AG04450 (cell line): ENCODE data around the gene SPNS2. TPM values are rescaled to one million over a fixed set of nuclear protein-coding genes. Genes with fewer than 3 reads are reported as not detected.

ENCODE experiments used
- CTCF ChIA-PET: fragments of 300-600, 350-600 bp; formaldehyde crosslinking; extraction: SDS; loops from one replicate; lab custom pipeline; 2022; ENCODE audit warnings: antibody characterized with exemption, inconsistent platforms; lab: Charles Lee
- POLR2A ChIA-PET: fragments of 350-600 bp; formaldehyde crosslinking; extraction: SDS; loops from one replicate; lab custom pipeline; 2021; ENCODE audit warnings: antibody characterized with exemption, inconsistent platforms; lab: Yijun Ruan, JAX
- DNase-seq: peaks from one replicate; pipeline ENCODE4 v3.0.0-alpha.2; 2011; ENCODE audit warnings: low read depth, low spot score
- H3K27ac ChIP-seq: one replicate; pipeline ENCODE4 v1.5.1; 2012; ENCODE audit warnings: low read depth, low read length, control low read depth
- H3K27me3 ChIP-seq: one replicate; pipeline ENCODE4 v1.6.0; 2012; ENCODE audit warnings: low read length; ENCODE audit not compliant: control insufficient read depth, insufficient read depth
- H3K4me3 ChIP-seq: 2 replicates; pipeline ENCODE4 v1.5.1; 2011; ENCODE audit warnings: mild to moderate bottlenecking, low read depth, low read length, control low read depth
- H3K9me3 ChIP-seq: 2 replicates; pipeline ENCODE4 v1.5.1; 2012; ENCODE audit warnings: low read length; ENCODE audit not compliant: control insufficient read depth, insufficient read depth
- polyA plus RNA-seq: library from polyadenylated mRNA; depleted of rRNA; stranded (reverse); fragments of >200 nt; gene quantifications from 2 replicates; pipeline ENCODE4 v1.2.3, GENCODE V29; 2011
- TF ChIP-seq, protein P1 (sequence below): IDR thresholded peaks from 2 replicates; pipeline ENCODE4 v1.5.1; 2011; ENCODE audit warnings: low read depth, low read length, control low read depth, inconsistent platforms

The SPNS2 gene
- polyA plus RNA-seq, 1 experiment = not detected

DNA sequence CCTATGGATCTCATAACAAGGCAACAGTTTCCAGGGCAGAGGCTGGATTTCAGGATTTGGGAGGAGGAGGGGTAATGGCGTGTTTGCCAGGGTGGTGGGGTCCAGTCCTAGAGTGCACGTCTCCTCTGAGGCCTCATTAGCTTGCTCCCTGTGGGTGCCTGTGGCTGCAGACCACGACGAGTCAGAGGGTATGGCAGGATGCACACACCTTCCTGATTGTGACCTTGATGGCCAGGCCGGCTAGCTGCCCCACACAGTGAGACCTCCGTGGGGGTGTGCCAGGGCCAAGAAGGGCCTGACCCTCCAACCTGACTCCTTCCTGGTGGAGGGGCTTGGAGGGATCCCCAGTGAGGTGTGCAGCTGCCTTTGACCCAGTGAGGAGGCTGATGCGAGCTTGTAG lies 81.6 kb downstream of the SPNS2 start:
- ChIA-PET POLR2A (no interaction called here), CTCF (interaction anchor here (3.6 kb wide), 1 partner anchor 14 kb away, joined by 12 read pairs; no protein-coding TSS in a partner anchor)
- Histone ChIP-seq H3K9me3 (no peaks in the 10 kb centered on the region), H3K27me3 (peaks cover 62% of the 10 kb centered on the region), H3K4me3 (no peak overlapping the region), H3K27ac (no peak overlapping the region)
- DNase-seq = no peak
- TF ChIP-seq, protein P1, sequence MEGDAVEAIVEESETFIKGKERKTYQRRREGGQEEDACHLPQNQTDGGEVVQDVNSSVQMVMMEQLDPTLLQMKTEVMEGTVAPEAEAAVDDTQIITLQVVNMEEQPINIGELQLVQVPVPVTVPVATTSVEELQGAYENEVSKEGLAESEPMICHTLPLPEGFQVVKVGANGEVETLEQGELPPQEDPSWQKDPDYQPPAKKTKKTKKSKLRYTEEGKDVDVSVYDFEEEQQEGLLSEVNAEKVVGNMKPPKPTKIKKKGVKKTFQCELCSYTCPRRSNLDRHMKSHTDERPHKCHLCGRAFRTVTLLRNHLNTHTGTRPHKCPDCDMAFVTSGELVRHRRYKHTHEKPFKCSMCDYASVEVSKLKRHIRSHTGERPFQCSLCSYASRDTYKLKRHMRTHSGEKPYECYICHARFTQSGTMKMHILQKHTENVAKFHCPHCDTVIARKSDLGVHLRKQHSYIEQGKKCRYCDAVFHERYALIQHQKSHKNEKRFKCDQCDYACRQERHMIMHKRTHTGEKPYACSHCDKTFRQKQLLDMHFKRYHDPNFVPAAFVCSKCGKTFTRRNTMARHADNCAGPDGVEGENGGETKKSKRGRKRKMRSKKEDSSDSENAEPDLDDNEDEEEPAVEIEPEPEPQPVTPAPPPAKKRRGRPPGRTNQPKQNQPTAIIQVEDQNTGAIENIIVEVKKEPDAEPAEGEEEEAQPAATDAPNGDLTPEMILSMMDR = no peak

DNA sequence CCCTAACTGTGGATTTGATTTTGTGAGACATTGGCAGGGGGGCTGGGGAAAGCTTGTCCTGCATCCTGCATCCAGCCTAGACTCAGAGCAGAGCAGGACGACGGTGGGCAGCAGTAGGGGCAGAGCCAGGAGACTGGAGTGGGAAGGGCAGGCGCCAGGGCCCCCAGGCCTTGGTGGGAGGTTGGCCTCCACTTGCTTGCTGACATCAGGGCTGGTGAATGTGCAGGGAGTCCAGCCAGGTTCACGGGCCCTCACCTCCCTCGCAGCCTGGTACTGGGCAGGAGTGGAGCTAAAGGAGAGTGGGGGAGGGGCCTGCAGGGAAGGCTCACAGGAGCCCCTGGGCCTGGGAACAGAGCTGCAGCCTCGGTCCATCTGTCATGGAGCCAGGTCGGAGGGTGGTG lies 83.4 kb downstream of the SPNS2 start:
- Histone ChIP-seq H3K27ac (no peak overlapping the region), H3K4me3 (no peak overlapping the region), H3K9me3 (no peaks in the 10 kb centered on the region), H3K27me3 (peaks cover 61% of the 10 kb centered on the region)
- ChIA-PET POLR2A (no interaction called here), CTCF (interaction anchor here (3.6 kb wide), 1 partner anchor 15 kb away, joined by 12 read pairs; no protein-coding TSS in a partner anchor)
- TF ChIP-seq, protein P1 = no peak
- no peak for DNase-seq

DNA sequence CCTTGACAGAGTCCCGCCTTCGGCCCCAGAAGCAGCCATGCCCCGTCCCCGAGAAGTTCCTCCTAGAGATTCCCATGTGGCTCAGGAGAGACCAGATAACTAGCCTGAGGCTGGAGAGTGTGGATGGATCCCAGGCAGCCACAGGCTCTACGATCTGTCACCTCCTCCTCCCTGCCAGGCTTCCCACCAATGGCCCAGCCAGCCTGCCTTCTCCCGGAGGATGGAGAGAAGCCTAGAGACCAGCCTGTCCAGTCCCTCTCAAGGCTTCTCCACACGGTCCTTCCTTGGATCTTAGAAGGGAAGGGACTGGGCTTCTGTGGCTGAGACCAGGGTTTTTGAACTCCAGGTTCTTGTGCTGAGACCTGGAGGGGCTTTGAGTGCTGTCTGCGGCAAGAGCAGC lies 84.0 kb downstream of the SPNS2 start:
- no peak for DNase-seq
- Histone ChIP-seq H3K9me3 (no peaks in the 10 kb centered on the region), H3K4me3 (no peak overlapping the region), H3K27me3 (peaks cover 61% of the 10 kb centered on the region), H3K27ac (no peak overlapping the region)
- POLR2A ChIA-PET = no interaction called here
- CTCF ChIA-PET = no interaction called here
- TF ChIP-seq, protein P1 = no peak

DNA sequence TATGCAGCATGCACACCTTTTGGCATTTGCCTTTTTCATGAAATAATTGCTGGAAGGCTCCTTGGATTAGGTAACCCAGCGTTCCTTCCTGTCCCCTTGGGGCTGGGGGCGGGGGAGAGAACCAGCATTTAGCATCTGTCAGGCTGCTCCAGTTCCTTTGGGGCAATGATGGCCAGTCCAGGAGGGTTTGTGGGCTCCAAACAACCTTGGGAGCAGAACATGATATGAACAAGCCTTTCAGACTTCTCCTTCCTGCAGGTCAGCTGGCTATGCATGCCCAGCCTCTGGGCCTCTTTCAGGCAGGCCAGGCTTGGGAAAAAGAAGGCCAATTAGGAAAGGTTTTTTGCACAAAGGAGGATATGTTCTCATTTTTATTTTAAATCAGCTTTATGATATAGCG lies 84.5 kb downstream of the SPNS2 start:
- Histone ChIP-seq H3K9me3 (no peaks in the 10 kb centered on the region), H3K27ac (no peak overlapping the region), H3K27me3 (peaks cover 64% of the 10 kb centered on the region), H3K4me3 (no peak overlapping the region)
- DNase-seq = no peak
- TF ChIP-seq, protein P1 = no peak
- ChIA-PET CTCF (interaction anchor here (1.0 to 1.8 kb wide), 2 partner anchors 14 to 16 kb away, joined by 5 to 11 read pairs; no protein-coding TSS in a partner anchor), POLR2A (no interaction called here)

DNA sequence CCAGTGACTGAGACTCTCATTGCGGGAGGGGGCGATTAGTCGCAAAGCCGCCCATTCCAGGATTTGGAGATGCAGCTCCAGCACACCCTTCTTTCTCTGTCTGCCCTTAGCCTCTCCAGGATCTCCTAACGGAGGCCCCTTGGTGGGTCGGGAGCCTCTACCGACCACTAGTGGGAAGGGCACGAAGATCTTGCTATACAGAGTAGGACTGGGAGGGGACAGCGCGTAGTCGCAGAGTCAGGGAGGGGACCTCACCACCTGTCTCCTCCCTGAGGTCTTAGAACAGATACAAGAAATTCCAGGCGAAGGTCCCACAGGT lies 85.1 kb downstream of the SPNS2 start:
- POLR2A ChIA-PET = no interaction called here
- Histone ChIP-seq H3K9me3 (no peaks in the 10 kb centered on the region), H3K27ac (no peak overlapping the region), H3K4me3 (no peak overlapping the region), H3K27me3 (peaks cover 67% of the 10 kb centered on the region)
- CTCF ChIA-PET = interaction anchor here (0.6 to 1.8 kb wide), 3 partner anchors 14 to 24 kb away, joined by 3 to 11 read pairs (median 5); no protein-coding TSS in a partner anchor
- TF ChIP-seq, protein P1 = peak; percentile 45
- no peak for DNase-seq
